ENCODE measurements around the gene PGC.

DNA sequence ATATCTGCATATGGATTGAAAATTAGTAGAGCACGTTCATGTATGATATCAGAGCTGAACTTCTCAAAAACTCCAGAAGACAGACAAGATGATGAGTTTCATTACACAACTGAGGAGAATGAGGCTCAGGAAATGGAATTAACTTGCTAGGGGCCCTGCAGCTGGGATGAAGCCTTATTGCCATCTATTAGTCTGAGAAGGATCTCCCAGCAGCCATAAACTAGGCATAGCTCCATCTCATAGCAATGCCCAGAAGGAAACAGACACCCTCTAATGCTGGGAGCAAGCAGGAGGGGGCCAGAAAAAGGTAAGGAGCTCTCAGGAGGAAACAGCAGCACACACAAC lies 29.8 kb downstream of the PGC start:
- no peak for TF ChIP-seq JUN (IDR thresholded peaks at IDR 0.05; ENCODE audit: borderline replicate concordance, insufficient read depth, insufficient read length, low read depth)
- TF ChIP-seq POLR2A (IDR thresholded peaks at IDR 0.05; ENCODE audit: low read depth, low read length), result no peak
- TF ChIP-seq, protein P1, sequence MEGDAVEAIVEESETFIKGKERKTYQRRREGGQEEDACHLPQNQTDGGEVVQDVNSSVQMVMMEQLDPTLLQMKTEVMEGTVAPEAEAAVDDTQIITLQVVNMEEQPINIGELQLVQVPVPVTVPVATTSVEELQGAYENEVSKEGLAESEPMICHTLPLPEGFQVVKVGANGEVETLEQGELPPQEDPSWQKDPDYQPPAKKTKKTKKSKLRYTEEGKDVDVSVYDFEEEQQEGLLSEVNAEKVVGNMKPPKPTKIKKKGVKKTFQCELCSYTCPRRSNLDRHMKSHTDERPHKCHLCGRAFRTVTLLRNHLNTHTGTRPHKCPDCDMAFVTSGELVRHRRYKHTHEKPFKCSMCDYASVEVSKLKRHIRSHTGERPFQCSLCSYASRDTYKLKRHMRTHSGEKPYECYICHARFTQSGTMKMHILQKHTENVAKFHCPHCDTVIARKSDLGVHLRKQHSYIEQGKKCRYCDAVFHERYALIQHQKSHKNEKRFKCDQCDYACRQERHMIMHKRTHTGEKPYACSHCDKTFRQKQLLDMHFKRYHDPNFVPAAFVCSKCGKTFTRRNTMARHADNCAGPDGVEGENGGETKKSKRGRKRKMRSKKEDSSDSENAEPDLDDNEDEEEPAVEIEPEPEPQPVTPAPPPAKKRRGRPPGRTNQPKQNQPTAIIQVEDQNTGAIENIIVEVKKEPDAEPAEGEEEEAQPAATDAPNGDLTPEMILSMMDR (IDR thresholded peaks at IDR 0.05; ENCODE audit: extremely low read depth in 1 of 2, insufficient read depth in 1 of 2, low read depth in 1 of 2, low read length in 2 of 2), result no peak
- TF ChIP-seq POLR2AphosphoS5 (IDR thresholded peaks at IDR 0.05; ENCODE audit: insufficient read depth, low read depth, low read length), result no peak
- TF ChIP-seq EZH2 (IDR thresholded peaks at IDR 0.05; ENCODE audit: borderline replicate concordance, low read depth, low read length, severe bottlenecking), result no peak
- TF ChIP-seq, protein P2, sequence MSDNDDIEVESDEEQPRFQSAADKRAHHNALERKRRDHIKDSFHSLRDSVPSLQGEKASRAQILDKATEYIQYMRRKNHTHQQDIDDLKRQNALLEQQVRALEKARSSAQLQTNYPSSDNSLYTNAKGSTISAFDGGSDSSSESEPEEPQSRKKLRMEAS (IDR thresholded peaks at IDR 0.05; ENCODE audit: insufficient read depth, insufficient read length), result no peak
- TF ChIP-seq FOS (IDR thresholded peaks at IDR 0.05; ENCODE audit: borderline replicate concordance, insufficient read depth, low read length), result no peak
- TF ChIP-seq MYC (IDR thresholded peaks at IDR 0.05; ENCODE audit: low read depth, low read length), result no peak

All from endothelial cell of umbilical vein (primary cell).